Loucy (cell line): ENCODE measurements around the gene PTH1R.

Experiments used
- H2AFZ ChIP-seq: fragments of 200-600 bp; sonication (generic); 2 replicates; pipeline ENCODE4 v1.6.0; 2016; ENCODE audit warnings: antibody characterized with exemption, mild to moderate bottlenecking, low read length, moderate library complexity
- H3F3A ChIP-seq: fragments of 200-600 bp; 2 replicates; pipeline ENCODE4 v1.6.0; 2016; ENCODE audit warnings: antibody characterized with exemption, low read depth, mild to moderate bottlenecking
- H3K27me3 ChIP-seq: fragments of 200-600 bp; sonication (generic); 2 replicates; pipeline ENCODE4 v1.6.1; 2014; ENCODE audit warnings: low read length, mild to moderate bottlenecking; ENCODE audit not compliant: insufficient read depth, poor library complexity, severe bottlenecking
- H3K36me3 ChIP-seq: fragments of 200-600 bp; sonication (generic); 2 replicates; pipeline ENCODE4 v1.6.1; 2016; ENCODE audit warnings: low read length; ENCODE audit not compliant: insufficient read depth
- H3K4me1 ChIP-seq: fragments of 200-600 bp; sonication (generic); 2 replicates; pipeline ENCODE4 v1.5.1; 2014; ENCODE audit warnings: low read length, mild to moderate bottlenecking; ENCODE audit not compliant: insufficient read depth, poor library complexity, severe bottlenecking
- H3K4me2 ChIP-seq: fragments of 200-600 bp; sonication (generic); 2 replicates; pipeline ENCODE4 v1.6.0; 2014; ENCODE audit warnings: antibody characterized with exemption, low read length, low read depth, mild to moderate bottlenecking; ENCODE audit not compliant: poor library complexity, severe bottlenecking
- H3K4me3 ChIP-seq: fragments of 200-600 bp; sonication (generic); 2 replicates; pipeline ENCODE4 v1.5.1; 2014; ENCODE audit warnings: low read length, mild to moderate bottlenecking, mixed read lengths; ENCODE audit not compliant: poor library complexity, severe bottlenecking
- H3K79me2 ChIP-seq: fragments of 200-600 bp; sonication (generic); 2 replicates; pipeline ENCODE4 v1.6.1; 2014; ENCODE audit warnings: low read length; ENCODE audit not compliant: insufficient read depth
- H3K9ac ChIP-seq: fragments of 200-600 bp; sonication (generic); 2 replicates; pipeline ENCODE4 v1.6.0; 2014; ENCODE audit warnings: mild to moderate bottlenecking, low read depth, low read length, moderate library complexity; ENCODE audit not compliant: poor library complexity, severe bottlenecking
- H3K9me2 ChIP-seq: fragments of 200-600 bp; sonication (generic); replicated peaks from 2 replicates; pipeline ENCODE4 v1.6.1; 2016; ENCODE audit warnings: low read depth, low read length, mixed read lengths
- H3K9me3 ChIP-seq: fragments of 200-600 bp; sonication (generic); 2 replicates; pipeline ENCODE4 v1.6.1; 2014; ENCODE audit warnings: mild to moderate bottlenecking, antibody characterized with exemption, low read length, low read depth; ENCODE audit not compliant: insufficient read depth
- H4K20me1 ChIP-seq: fragments of 200-600 bp; sonication (generic); 2 replicates; pipeline ENCODE4 v1.6.0; 2014; ENCODE audit warnings: antibody characterized with exemption, low read length, mild to moderate bottlenecking; ENCODE audit not compliant: insufficient read depth, poor library complexity, severe bottlenecking
- CTCF ChIP-seq: fragments of 200-600 bp; sonication (generic); conservative IDR thresholded peaks from 2 replicates; pipeline ENCODE4 v1.5.1; 2014; ENCODE audit warnings: mild to moderate bottlenecking, antibody characterized with exemption, low read length
- EZH2phosphoT487 ChIP-seq: fragments of 200-600 bp; IDR thresholded peaks from 2 replicates; pipeline ENCODE4 v1.6.1; 2018; ENCODE audit warnings: antibody characterized with exemption, mild to moderate bottlenecking, moderate library complexity, borderline replicate concordance

The PTH1R gene

GRCh38 chr3:46901591-46902187 lies 24.2 kb downstream of the PTH1R start:
- H3K9me3 ChIP-seq = no peaks in the 10 kb centered on the region
- H3K9me2 ChIP-seq = no peaks in the 10 kb centered on the region

GRCh38 chr3:46902188-46902631 lies 24.7 kb downstream of the PTH1R start:
- TF ChIP-seq CTCF (no peak), EZH2phosphoT487 (no peak)
- H3K36me3 ChIP-seq = no peaks in the 10 kb centered on the region
- H3K4me1 ChIP-seq = no peaks in the 10 kb centered on the region
- no peaks in the 10 kb centered on the region for H3K27me3 ChIP-seq
- no peak overlapping the region for H3K4me2 ChIP-seq
- no peaks in the 10 kb centered on the region for H3K9me2 ChIP-seq
- H4K20me1 ChIP-seq = no peaks in the 10 kb centered on the region
- H3K9ac ChIP-seq = no peak overlapping the region
- no peak overlapping the region for H2AFZ ChIP-seq
- H3K79me2 ChIP-seq = no peaks in the 10 kb centered on the region
- no peaks in the 10 kb centered on the region for H3F3A ChIP-seq
- no peaks in the 10 kb centered on the region for H3K9me3 ChIP-seq
- H3K4me3 ChIP-seq = no peak overlapping the region

More at GRCh38 chr3:46901591-46902187, 24.2 kb downstream of the PTH1R start:
- no peaks in the 10 kb centered on the region for H3K36me3 ChIP-seq
- no peak overlapping the region for H3K9ac ChIP-seq
- TF ChIP-seq CTCF = no peak
- no peak for TF ChIP-seq EZH2phosphoT487
- no peaks in the 10 kb centered on the region for H3K27me3 ChIP-seq
- H2AFZ ChIP-seq = no peak overlapping the region
- H3K4me3 ChIP-seq = no peak overlapping the region
- no peaks in the 10 kb centered on the region for H3K4me1 ChIP-seq
- no peaks in the 10 kb centered on the region for H3K79me2 ChIP-seq
- H3K4me2 ChIP-seq = no peak overlapping the region
- H3F3A ChIP-seq = no peaks in the 10 kb centered on the region
- no peaks in the 10 kb centered on the region for H4K20me1 ChIP-seq

GRCh38 chr3:46903341-46904302 lies 26.1 kb downstream of the PTH1R start:
- H3K9me3 ChIP-seq = no peaks in the 10 kb centered on the region
- H3K4me2 ChIP-seq = no peak overlapping the region
- H3K9me2 ChIP-seq = no peaks in the 10 kb centered on the region
- H3K27me3 ChIP-seq = no peaks in the 10 kb centered on the region
- no peaks in the 10 kb centered on the region for H3F3A ChIP-seq
- no peak overlapping the region for H2AFZ ChIP-seq
- H4K20me1 ChIP-seq = no peaks in the 10 kb centered on the region
- TF ChIP-seq EZH2phosphoT487 (no peak), CTCF (no peak)
- no peaks in the 10 kb centered on the region for H3K4me1 ChIP-seq
- H3K36me3 ChIP-seq = no peaks in the 10 kb centered on the region
- H3K79me2 ChIP-seq = no peaks in the 10 kb centered on the region
- H3K4me3 ChIP-seq = no peak overlapping the region
- no peak overlapping the region for H3K9ac ChIP-seq
